CD4-positive, alpha-beta T cell (primary cell): Measurements from ENCODE around the gene CCNI2. TPM values are rescaled to one million over a fixed set of nuclear protein-coding genes. Genes with fewer than 3 reads are reported as not detected.

Experiments
- ATAC-seq: fragments of 200-7000 bp; cut with Tn5 transposase; one replicate; pipeline ENCODE4 v1.10.0; 2022; ENCODE audit warnings: mild to moderate bottlenecking; ENCODE audit not compliant: poor library complexity
- CTCF ChIA-PET: fragments of 350-600 bp; sonication (Branson Sonifier 250); formaldehyde crosslinking; loops from one replicate; lab custom pipeline; 2021; ENCODE audit warnings: antibody characterized with exemption, inconsistent platforms; lab: Charles Lee
- POLR2A ChIA-PET: fragments of 350-600 bp; sonication (Branson Sonifier 250); formaldehyde crosslinking; loops from one replicate; lab custom pipeline; 2021; ENCODE audit warnings: antibody characterized with exemption, inconsistent platforms; lab: Charles Lee
- DNase-seq, 14 experiments: peaks; one replicate each; pipeline ENCODE4 v3.0.0-alpha.2; 2013 to 2020; ENCODE audit warnings: mixed read lengths in 2 of 14
- H3K27ac ChIP-seq, 2 donors: one replicate each; pipeline versions ENCODE4 v1.5.1 to v1.7.0; 2013; ENCODE audit warnings: low read length in 2 of 2, low read depth in 1 of 2, mild to moderate bottlenecking in 1 of 2
- H3K27me3 ChIP-seq, 2 experiments: 1 replicate in 1 of 2; 2 replicates in 1 of 2; pipeline versions ENCODE4 v1.6.1 to v1.7.0; 2013; ENCODE audit warnings: low read length in 2 of 2, control low read depth in 1 of 2, mild to moderate bottlenecking in 1 of 2, moderate library complexity in 1 of 2; ENCODE audit not compliant: insufficient read depth in 2 of 2, control insufficient read depth in 1 of 2
- H3K36me3 ChIP-seq: one replicate; pipeline ENCODE4 v1.6.1; 2013; ENCODE audit warnings: low read length, control low read depth; ENCODE audit not compliant: insufficient read depth
- H3K4me1 ChIP-seq: one replicate; pipeline ENCODE4 v1.6.1; 2013; ENCODE audit warnings: low read length, control low read depth; ENCODE audit not compliant: insufficient read depth
- H3K4me3 ChIP-seq: one replicate; pipeline ENCODE4 v1.5.1; 2013; ENCODE audit warnings: mild to moderate bottlenecking, low read length, moderate library complexity
- H3K9me3 ChIP-seq, 2 experiments: 1 replicate in 1 of 2; 2 replicates in 1 of 2; pipeline versions ENCODE4 v1.6.1 to v1.7.0; 2013; ENCODE audit warnings: low read length in 2 of 2, mild to moderate bottlenecking in 2 of 2, control low read depth in 1 of 2, moderate library complexity in 1 of 2; ENCODE audit not compliant: control insufficient read depth in 1 of 2, insufficient read depth in 1 of 2
- H3K27ac Mint-ChIP-seq: one replicate; pipeline ENCODE4 v1.8.0; 2020; ENCODE audit warnings: mixed read lengths
- H3K27me3 Mint-ChIP-seq: one replicate; pipeline ENCODE4 v1.8.0; 2021; ENCODE audit warnings: mixed read lengths
- H3K36me3 Mint-ChIP-seq: one replicate; pipeline ENCODE4 v1.8.0; 2021; ENCODE audit warnings: low read depth, mixed read lengths
- H3K4me1 Mint-ChIP-seq: one replicate; pipeline ENCODE4 v1.8.0; 2021; ENCODE audit warnings: low read depth, mixed read lengths
- H3K4me3 Mint-ChIP-seq: one replicate; pipeline ENCODE4 v1.8.0; 2020; ENCODE audit warnings: mild to moderate bottlenecking, mixed read lengths
- H3K9me3 Mint-ChIP-seq: one replicate; pipeline ENCODE4 v1.8.0; 2020; ENCODE audit warnings: mixed read lengths
- CTCF ChIP-seq: fragments of 200-600 bp; IDR thresholded peaks from one replicate; pipeline ENCODE4 v1.8.0; 2022; ENCODE audit warnings: antibody characterized with exemption, mild to moderate bottlenecking
- intact Hi-C, 2 experiments: fragments of 100-400 bp; cut with DNase I in 1 of 2; cut with micrococcal nuclease in 1 of 2; formaldehyde crosslinking; loops; one replicate each; pipeline versions ENCODE4 v1.15.1 to v1.9.0; 2023 to 2025; cut with DNase I, micrococcal nuclease
- total RNA-seq, 174 experiments: library from RNA in 2 of 174; stranded (reverse) in 2 of 174; gene quantifications; one replicate each; pipeline ENCODE4 v1.2.3 and lab custom pipeline; 2021 to 2026

CCNI2 gene
- total RNA-seq, 2 experiments from 2014 or later: 7.2 to 8.8 TPM

DNA sequence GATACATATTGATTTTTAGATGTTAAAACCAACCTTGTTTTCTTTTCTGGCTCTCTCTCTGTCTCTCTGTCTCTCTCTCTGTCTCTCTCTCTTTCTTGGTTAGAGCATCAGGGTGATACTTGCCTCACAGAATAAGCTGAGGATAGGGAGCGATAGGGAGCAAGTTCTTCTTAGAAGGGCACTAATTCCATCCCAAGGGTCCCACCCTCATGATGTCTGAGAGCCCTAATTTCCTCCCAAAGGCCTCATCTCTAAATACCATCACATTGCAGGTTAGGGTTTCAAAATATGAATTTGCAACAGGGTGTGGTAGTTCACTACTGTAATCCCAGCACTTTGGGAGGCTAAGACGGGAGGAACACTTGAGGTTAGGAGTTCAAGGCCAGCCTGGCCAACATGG, 5.1 kb upstream of the CCNI2 start:
- POLR2A ChIA-PET: no interaction called here
- no peaks in the 10 kb centered on the region for H3K9me3 ChIP-seq
- Mint-ChIP-seq H3K4me1 (peaks cover 17% of the 10 kb centered on the region), H3K9me3 (no peaks in the 10 kb centered on the region), H3K36me3 (no peaks in the 10 kb centered on the region), H3K27ac (no peak overlapping the region), H3K4me3 (no peak overlapping the region), H3K27me3 (no peaks in the 10 kb centered on the region)
- intact Hi-C loops: no loop called here
- CTCF ChIA-PET: no interaction called here
- DNase-seq (no peak), ATAC-seq (no peak)
- H3K27me3 ChIP-seq: no peaks in the 10 kb centered on the region
- H3K4me3 ChIP-seq: no peak overlapping the region
- no peaks in the 10 kb centered on the region for H3K36me3 ChIP-seq
- H3K27ac ChIP-seq: no peak overlapping the region
- H3K4me1 ChIP-seq: peaks cover 13% of the 10 kb centered on the region
- TF ChIP-seq CTCF: no peak

GRCh38 chr5:132742626-132743025, 4.6 kb upstream of the CCNI2 start:
- no peak overlapping the region for H3K27ac Mint-ChIP-seq
- Histone ChIP-seq H3K36me3 (no peaks in the 10 kb centered on the region), H3K27ac (no peak overlapping the region), H3K9me3 (no peaks in the 10 kb centered on the region), H3K4me3 (no peak overlapping the region), H3K4me1 (peaks cover 12% of the 10 kb centered on the region), H3K27me3 (no peaks in the 10 kb centered on the region)
- H3K9me3 Mint-ChIP-seq: no peaks in the 10 kb centered on the region
- CTCF ChIA-PET: no interaction called here
- ATAC-seq (no peak), DNase-seq (no peak)
- TF ChIP-seq CTCF: no peak
- intact Hi-C loops: no loop called here
- H3K36me3 Mint-ChIP-seq: no peaks in the 10 kb centered on the region
- POLR2A ChIA-PET: no interaction called here
- H3K4me3 Mint-ChIP-seq: no peak overlapping the region
- H3K4me1 Mint-ChIP-seq: peaks cover 12% of the 10 kb centered on the region
- no peaks in the 10 kb centered on the region for H3K27me3 Mint-ChIP-seq

DNA sequence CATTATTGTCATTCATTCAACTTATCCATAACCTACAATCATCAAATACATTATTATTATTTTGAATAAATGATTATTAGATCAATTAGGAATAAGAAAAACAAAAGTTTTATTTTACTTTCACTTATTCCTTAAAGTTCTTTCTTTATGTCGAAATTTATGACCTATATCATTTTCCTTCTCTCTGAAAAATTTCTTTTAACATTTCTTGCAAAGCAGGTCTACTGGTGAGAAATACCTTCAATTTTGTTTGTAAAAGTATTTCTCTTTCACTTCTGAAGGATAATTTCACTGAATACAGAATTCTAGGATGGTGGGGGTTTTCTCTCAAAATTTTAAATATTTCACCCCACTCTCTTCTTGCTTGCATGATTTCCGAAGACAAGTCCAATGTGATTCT, 2.6 kb upstream of the CCNI2 start:
- peaks cover 14% of the 10 kb centered on the region for H3K4me1 ChIP-seq
- H3K4me3 ChIP-seq: no peak overlapping the region
- H3K9me3 ChIP-seq: no peaks in the 10 kb centered on the region
- ChIA-PET CTCF (interaction anchor here (1.2 kb wide), 1 partner anchor 37 kb away, joined by 3 read pairs; no protein-coding TSS in a partner anchor), POLR2A (no interaction called here)
- H3K36me3 ChIP-seq: no peaks in the 10 kb centered on the region
- intact Hi-C loops: no loop called here
- DNase-seq (no peak), ATAC-seq (no peak)
- peaks cover 14% of the 10 kb centered on the region for H3K4me1 Mint-ChIP-seq
- no peak for TF ChIP-seq CTCF
- H3K4me3 Mint-ChIP-seq: no peak overlapping the region
- H3K36me3 Mint-ChIP-seq: no peaks in the 10 kb centered on the region
- no peak overlapping the region for H3K27ac ChIP-seq
- H3K27ac Mint-ChIP-seq: no peak overlapping the region
- H3K27me3 Mint-ChIP-seq: no peaks in the 10 kb centered on the region
- no peaks in the 10 kb centered on the region for H3K9me3 Mint-ChIP-seq
- no peaks in the 10 kb centered on the region for H3K27me3 ChIP-seq
